ENCODE measurements around the gene FGFR4.

FGFR4 gene

GRCh38 chr5:177085985-177086653 is 596 bp upstream of the FGFR4 start:
- no peak for DNase-seq

DNA sequence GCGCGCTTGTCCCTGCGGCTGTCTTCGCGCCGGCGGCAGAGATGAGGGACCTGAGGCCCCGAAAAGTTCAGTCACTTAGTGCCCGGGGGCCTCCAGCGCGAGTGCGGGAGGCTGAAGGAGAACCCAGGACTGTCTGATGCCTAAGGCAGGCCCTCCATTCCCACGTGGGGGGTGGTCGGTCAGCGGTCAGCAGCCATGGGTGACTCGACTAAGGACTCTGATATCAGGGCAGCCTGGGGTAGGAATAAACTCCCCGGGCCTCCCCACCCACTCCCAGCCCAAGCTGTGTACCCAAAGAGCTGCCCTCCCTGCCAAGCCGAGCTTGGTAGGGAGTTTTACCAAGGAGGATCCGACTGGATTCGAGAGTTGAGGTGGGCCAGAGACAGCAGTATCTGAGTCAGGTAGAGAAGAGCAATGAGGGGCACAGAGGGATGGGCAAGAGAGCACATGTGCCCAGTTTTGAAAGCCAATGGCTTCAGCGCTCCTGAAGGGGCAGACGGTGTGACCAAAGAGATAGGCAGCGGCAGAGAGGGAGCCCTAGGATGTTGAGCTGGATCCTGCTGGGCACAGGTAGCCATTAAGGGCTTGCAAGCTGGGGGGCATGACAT is 787 bp downstream of the FGFR4 start:
- DNase-seq: no peak

DNA sequence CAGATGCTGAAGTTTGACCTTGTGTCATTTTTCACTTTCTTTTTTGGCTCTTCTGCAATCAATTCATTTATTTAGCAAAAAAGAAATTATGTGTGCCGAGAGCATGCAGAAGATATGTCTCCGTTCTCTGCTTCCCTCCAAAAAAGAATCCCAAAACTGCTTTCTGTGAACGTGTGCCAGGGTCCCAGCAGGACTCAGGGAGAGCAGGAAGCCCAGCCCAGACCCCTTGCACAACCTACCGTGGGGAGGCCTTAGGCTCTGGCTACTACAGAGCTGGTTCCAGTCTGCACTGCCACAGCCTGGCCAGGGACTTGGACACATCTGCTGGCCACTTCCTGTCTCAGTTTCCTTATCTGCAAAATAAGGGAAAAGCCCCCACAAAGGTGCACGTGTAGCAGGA is 2.4 kb downstream of the FGFR4 start:
- no peak for DNase-seq

- no peak for DNase-seq
Observed at GRCh38 chr5:177089825-177090641, 3.3 kb downstream of the FGFR4 start.

DNA sequence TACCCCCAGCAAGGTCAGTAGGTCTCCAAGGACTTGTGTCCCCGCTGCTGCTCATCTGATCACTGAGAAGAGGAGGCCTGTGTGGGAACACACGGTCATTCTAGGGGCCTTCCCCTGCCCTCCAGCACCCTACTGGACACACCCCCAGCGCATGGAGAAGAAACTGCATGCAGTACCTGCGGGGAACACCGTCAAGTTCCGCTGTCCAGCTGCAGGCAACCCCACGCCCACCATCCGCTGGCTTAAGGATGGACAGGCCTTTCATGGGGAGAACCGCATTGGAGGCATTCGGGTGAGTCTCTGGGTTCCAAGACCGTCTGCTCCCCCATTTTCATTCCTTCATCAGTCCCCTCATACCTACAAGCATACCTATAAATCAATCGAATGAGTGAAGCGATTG is 4.1 kb downstream of the FGFR4 start:
- no peak for DNase-seq

DNA sequence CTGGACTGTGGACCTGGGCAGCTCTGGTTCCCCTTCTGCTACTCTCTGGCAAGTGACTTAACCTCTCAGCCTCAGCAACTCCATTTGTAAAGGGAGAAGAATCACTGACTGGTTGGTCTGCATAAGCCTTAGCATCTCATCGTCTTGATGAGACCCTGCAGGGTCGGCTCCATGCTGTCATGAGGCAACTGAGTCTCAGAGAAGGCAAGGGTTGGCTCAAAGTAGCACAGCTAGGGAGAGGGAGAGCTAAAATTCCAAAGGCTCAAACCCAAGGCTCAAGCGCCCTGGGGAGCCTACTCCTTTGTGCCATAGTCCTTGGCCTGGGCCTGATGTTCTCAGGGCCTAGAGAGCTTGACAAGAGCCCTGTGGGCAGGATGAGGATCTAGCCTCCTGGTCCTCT is 4.5 kb downstream of the FGFR4 start:
- DNase-seq: no peak

- no peak for DNase-seq
Observed at GRCh38 chr5:177092178-177093081, 5.7 kb downstream of the FGFR4 start.

GRCh38 chr5:177093082-177093712 is 6.5 kb downstream of the FGFR4 start:
- no peak for DNase-seq

DNA sequence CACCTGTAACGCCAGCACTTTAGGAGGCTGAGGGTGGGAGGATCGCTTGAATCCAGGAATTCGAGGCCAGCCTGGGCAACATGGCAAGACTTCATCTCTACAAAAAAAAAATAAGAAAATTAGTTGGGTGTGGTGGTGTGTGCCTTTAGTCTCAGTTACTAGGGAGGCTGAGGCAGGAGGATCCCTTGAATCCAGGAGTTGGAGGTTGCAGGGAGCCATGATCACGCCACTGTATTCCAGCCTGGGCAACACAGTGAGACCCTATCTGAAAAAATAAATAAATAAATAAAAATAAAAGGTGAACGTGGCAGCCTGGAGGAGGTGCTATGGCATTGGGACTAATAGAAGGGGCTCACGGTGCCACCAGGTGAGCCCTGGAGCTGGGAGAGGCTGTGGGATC is 7.1 kb downstream of the FGFR4 start:
- no peak for DNase-seq

- DNase-seq: peak; percentile 83
Observed at GRCh38 chr5:177094224-177095087, 7.7 kb downstream of the FGFR4 start.

GRCh38 chr5:177095088-177095669 is 8.5 kb downstream of the FGFR4 start:
- DNase-seq: no peak

DNA sequence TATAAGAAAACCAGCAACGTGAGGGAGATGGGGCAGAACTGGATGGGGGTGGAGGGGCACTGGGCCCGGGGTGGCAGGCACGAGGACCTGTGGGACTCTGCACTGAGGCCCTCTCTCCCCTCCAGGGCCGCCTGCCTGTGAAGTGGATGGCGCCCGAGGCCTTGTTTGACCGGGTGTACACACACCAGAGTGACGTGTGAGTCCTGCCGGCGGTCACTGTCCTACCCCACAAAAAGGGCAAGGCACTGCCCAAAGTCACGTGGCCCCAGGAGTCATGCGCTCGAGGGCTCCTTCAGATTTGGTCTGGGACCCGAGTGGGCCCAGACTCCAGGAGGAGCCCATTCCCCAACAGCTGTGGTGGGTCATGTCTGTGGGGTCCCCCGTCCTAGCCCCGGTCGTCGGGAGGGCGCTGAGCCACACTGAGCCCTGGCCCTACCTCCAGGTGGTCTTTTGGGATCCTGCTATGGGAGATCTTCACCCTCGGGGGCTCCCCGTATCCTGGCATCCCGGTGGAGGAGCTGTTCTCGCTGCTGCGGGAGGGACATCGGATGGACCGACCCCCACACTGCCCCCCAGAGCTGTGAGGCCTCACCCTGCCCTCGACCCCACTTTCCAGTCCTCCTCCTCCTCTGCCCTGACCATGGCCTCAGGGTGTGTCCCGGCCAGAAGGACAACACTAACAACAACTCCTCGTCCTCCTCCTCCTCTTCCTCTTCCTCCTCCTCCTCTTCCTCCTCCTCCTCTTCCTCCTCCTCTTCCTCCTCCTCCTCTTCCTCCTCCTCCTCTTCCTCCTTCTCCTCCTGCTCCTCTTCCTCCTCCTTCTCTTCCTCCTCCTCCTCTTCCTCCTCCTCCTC is 9.7 kb downstream of the FGFR4 start:
- DNase-seq: no peak

- no peak for DNase-seq
Observed at GRCh38 chr5:177097016-177097985, 10.6 kb downstream of the FGFR4 start.

DNA sequence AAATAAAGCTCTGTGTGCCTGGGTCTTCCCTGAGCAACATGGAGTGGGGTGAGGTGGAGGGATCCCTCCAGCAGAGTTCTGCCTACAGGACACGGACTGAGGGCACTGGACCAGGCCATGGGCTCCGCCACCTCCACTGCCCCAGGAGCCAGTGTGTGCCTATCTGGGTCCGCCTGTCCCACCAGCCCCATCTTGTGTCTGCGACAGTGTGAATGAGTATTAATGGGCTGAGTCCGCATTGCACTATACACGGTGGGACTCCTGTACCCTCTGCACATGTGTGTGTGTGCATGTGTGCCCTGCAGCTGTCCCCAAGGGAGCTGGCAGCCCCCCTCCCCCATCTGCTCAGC is 11.4 kb downstream of the FGFR4 start:
- DNase-seq: no peak

DNA sequence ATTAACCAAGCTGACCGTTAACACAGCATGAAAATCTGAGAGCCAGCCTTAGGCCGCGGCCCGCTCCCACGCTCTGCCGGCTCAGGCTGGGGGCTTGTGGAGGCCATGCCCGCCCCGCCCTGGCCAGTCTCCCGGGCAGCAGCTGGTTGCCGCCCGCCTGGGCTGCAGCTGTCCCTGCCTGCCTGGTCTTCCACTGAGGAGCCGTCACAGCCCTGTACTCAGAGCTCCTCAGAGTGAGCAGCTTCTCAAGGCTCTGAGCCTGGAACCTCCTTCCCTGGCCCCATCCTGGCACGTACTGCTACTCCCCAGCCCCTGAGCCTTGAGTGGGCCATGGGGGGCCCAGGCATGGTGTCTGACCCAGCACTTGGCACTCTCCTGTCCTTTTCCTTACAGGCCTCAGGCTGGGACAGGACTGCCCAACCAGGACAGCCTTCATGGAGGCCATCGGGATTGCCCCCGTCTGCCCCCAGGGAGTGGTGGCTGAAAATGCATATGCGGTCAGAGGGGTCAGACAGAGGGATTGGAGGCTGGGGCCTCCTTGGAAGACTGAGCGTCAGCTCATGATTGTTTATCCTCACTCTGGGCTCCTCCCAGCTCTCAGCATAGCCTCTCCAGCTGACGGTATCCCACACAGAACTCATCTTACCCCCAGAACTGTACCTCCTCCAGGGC is 11.9 kb downstream of the FGFR4 start:
- DNase-seq: peak; percentile 88

DNA sequence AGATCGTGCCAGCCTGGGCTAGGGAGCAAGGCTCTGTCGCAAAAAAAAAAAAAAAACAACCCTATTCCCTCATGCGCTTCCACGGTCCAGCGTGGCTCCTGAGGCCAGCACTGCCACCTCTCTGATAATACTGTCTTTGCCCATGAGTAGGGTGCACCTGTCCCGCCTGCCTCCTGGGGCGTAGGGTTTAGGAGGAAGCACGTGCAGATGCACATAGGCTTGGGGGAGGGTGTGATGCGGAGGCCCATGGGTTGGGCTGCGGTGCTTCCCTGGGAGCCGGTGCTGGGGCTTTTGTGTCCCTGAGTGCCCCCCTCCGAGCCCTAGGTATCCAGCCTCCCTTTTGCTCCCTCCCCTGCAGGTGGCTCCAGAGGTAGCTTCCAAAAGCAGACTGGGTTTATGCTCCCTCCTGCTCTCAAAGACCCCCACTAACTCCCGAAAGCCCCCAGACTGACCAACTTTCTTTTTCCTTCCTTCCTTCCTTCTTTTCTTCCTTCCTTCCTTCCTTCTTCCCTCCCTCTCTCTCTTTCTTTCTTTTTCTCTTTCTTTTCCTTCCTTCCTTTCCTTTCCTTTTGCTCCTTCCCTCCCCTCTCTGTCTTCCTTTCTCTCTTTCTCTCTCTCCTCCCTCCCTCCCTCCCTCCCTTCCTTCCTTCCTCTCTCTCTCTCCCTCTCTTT is 12.8 kb downstream of the FGFR4 start:
- DNase-seq: no peak

- DNase-seq: peak; percentile 81
Observed at GRCh38 chr5:177100714-177101121, 14.0 kb downstream of the FGFR4 start.

Measured in femur (tissue), 1 donor.